Adipocyte (in vitro differentiated cells): ENCODE data around the gene PDX1.

Source experiments
- DNase-seq: peaks from one replicate; pipeline ENCODE4 v3.0.0-alpha.2; 2015; ENCODE audit warnings: low read depth
- H3K27me3 ChIP-seq: replicated peaks from 2 replicates; pipeline ENCODE4 v1.7.0; 2013; ENCODE audit warnings: mild to moderate bottlenecking, low read length, moderate library complexity; ENCODE audit not compliant: control insufficient read depth, insufficient read depth
- H3K36me3 ChIP-seq: 2 replicates; pipeline ENCODE4 v1.7.0; 2013; ENCODE audit warnings: low read length, mild to moderate bottlenecking, moderate library complexity; ENCODE audit not compliant: control insufficient read depth, insufficient read depth, severe bottlenecking
- H3K4me1 ChIP-seq: 2 replicates; pipeline ENCODE4 v1.7.0; 2013; ENCODE audit warnings: mild to moderate bottlenecking, low read length, moderate library complexity; ENCODE audit not compliant: control insufficient read depth, insufficient read depth
- H3K4me3 ChIP-seq: 2 replicates; pipeline ENCODE4 v1.7.0; 2013; ENCODE audit warnings: mild to moderate bottlenecking, low read length, moderate library complexity
- H3K9ac ChIP-seq: 2 replicates; pipeline ENCODE4 v1.7.0; 2013; ENCODE audit warnings: mild to moderate bottlenecking, low read length, moderate library complexity
- H3K9me3 ChIP-seq: 2 replicates; pipeline ENCODE4 v1.7.0; 2013; ENCODE audit warnings: mild to moderate bottlenecking, low read length, moderate library complexity; ENCODE audit not compliant: control insufficient read depth

Gene PDX1

GRCh38 chr13:27917121-27917947, 2.5 kb upstream of the PDX1 start:
- no peaks in the 10 kb centered on the region for H3K36me3 ChIP-seq
- H3K27me3 ChIP-seq, result peaks cover 86% of the 10 kb centered on the region
- H3K9ac ChIP-seq, result no peak overlapping the region
- no peak for DNase-seq
- H3K4me3 ChIP-seq, result no peak overlapping the region
- peaks cover 6% of the 10 kb centered on the region for H3K4me1 ChIP-seq
- no peaks in the 10 kb centered on the region for H3K9me3 ChIP-seq

GRCh38 chr13:27918041-27918917, 1.5 kb upstream of the PDX1 start:
- no peak for DNase-seq
- no peak overlapping the region for H3K4me3 ChIP-seq

GRCh38 chr13:27918918-27919658, 712 bp upstream of the PDX1 start:
- peaks cover 6% of the 10 kb centered on the region for H3K4me1 ChIP-seq
- H3K27me3 ChIP-seq, result peaks cover 88% of the 10 kb centered on the region
- H3K9me3 ChIP-seq, result no peaks in the 10 kb centered on the region
- DNase-seq, result no peak
- no peak overlapping the region for H3K4me3 ChIP-seq
- no peak overlapping the region for H3K9ac ChIP-seq
- no peaks in the 10 kb centered on the region for H3K36me3 ChIP-seq

More at GRCh38 chr13:27918041-27918917, 1.5 kb upstream of the PDX1 start:
- Histone ChIP-seq H3K27me3 (peaks cover 89% of the 10 kb centered on the region), H3K9ac (no peak overlapping the region), H3K9me3 (no peaks in the 10 kb centered on the region), H3K4me1 (peaks cover 6% of the 10 kb centered on the region), H3K36me3 (no peaks in the 10 kb centered on the region)

- Histone ChIP-seq H3K36me3 (no peaks in the 10 kb centered on the region), H3K9ac (no peak overlapping the region), H3K27me3 (peaks cover 83% of the 10 kb centered on the region), H3K4me1 (peaks cover 6% of the 10 kb centered on the region), H3K4me3 (no peak overlapping the region), H3K9me3 (no peaks in the 10 kb centered on the region)
- no peak for DNase-seq
Measured at GRCh38 chr13:27919659-27919933, 204 bp upstream of the PDX1 start.

GRCh38 chr13:27920677-27921420, 1.0 kb downstream of the PDX1 start:
- DNase-seq, result peak; percentile 51
- no peak overlapping the region for H3K9ac ChIP-seq
- H3K36me3 ChIP-seq, result no peaks in the 10 kb centered on the region
- H3K27me3 ChIP-seq, result peaks cover 84% of the 10 kb centered on the region
- H3K4me1 ChIP-seq, result peaks cover 6% of the 10 kb centered on the region
- no peaks in the 10 kb centered on the region for H3K9me3 ChIP-seq
- H3K4me3 ChIP-seq, result peak overlapping the region; percentile 70

- H3K9me3 ChIP-seq, result no peaks in the 10 kb centered on the region
- H3K4me1 ChIP-seq, result peaks cover 6% of the 10 kb centered on the region
- DNase-seq, result no peak
- peaks cover 82% of the 10 kb centered on the region for H3K27me3 ChIP-seq
- peak overlapping the region; percentile 70 for H3K4me3 ChIP-seq
- no peaks in the 10 kb centered on the region for H3K36me3 ChIP-seq
- H3K9ac ChIP-seq, result no peak overlapping the region
Measured at GRCh38 chr13:27921421-27921960, 1.7 kb downstream of the PDX1 start.

- Histone ChIP-seq H3K36me3 (no peaks in the 10 kb centered on the region), H3K4me3 (no peak overlapping the region), H3K9ac (no peak overlapping the region), H3K27me3 (peaks cover 79% of the 10 kb centered on the region), H3K4me1 (peaks cover 6% of the 10 kb centered on the region), H3K9me3 (no peaks in the 10 kb centered on the region)
- DNase-seq, result no peak
Measured at GRCh38 chr13:27921961-27922882, 2.4 kb downstream of the PDX1 start.

- Histone ChIP-seq H3K36me3 (no peaks in the 10 kb centered on the region), H3K4me3 (no peak overlapping the region)
- no peak for DNase-seq
Measured at GRCh38 chr13:27922883-27923612, 3.2 kb downstream of the PDX1 start.

GRCh38 chr13:27923794-27924528, 4.2 kb downstream of the PDX1 start:
- Histone ChIP-seq H3K9me3 (no peaks in the 10 kb centered on the region), H3K4me1 (peaks cover 6% of the 10 kb centered on the region), H3K36me3 (no peaks in the 10 kb centered on the region), H3K27me3 (peaks cover 78% of the 10 kb centered on the region), H3K4me3 (no peak overlapping the region), H3K9ac (no peak overlapping the region)
- DNase-seq, result no peak

More at GRCh38 chr13:27922883-27923612, 3.2 kb downstream of the PDX1 start:
- H3K9me3 ChIP-seq, result no peaks in the 10 kb centered on the region
- peaks cover 78% of the 10 kb centered on the region for H3K27me3 ChIP-seq
- no peak overlapping the region for H3K9ac ChIP-seq
- H3K4me1 ChIP-seq, result peaks cover 6% of the 10 kb centered on the region
